OCI-LY1 (cell line): Measurements from ENCODE around the gene SDCBP2.

Experiments
- CTCF ChIP-seq: fragments of 200-600 bp; sonication (generic), shearing (Covaris generic); IDR thresholded peaks from 2 replicates; pipeline ENCODE4 v1.5.1; 2017; ENCODE audit warnings: mild to moderate bottlenecking, antibody characterized with exemption, low read length, moderate library complexity, mixed read lengths
- EZH2 ChIP-seq: fragments of 200-600 bp; sonication (generic), shearing (Covaris generic); IDR thresholded peaks from 2 replicates; pipeline ENCODE4 v1.8.0; 2017; ENCODE audit warnings: borderline replicate concordance, mixed run types, mild to moderate bottlenecking, antibody characterized with exemption, low read length, moderate library complexity, mixed read lengths

GRCh38 chr20:1335961-1336698, 7.2 kb upstream of the SDCBP2 start:
- TF ChIP-seq CTCF: no peak
- no peak for TF ChIP-seq EZH2
